K562 (cell line): ENCODE data around the gene ETV3. TPM values are rescaled to one million over a fixed set of nuclear protein-coding genes. Genes with fewer than 3 reads are reported as not detected.

Experiments used
- ESRRA ChIP-seq: fragments of 450-650 bp; IDR thresholded peaks from 2 replicates; pipeline ENCODE4 v1.6.1; 2014; ENCODE audit warnings: low read depth, mild to moderate bottlenecking, moderate library complexity, borderline replicate concordance
- GABPA ChIP-seq: fragments of 200-800 bp; sonication (Bioruptor generic); conservative IDR thresholded peaks from 2 replicates; pipeline ENCODE4 v1.6.1; 2016; ENCODE audit warnings: low read depth, missing genetic modification characterization, missing compliant biosample characterization
- GATA2 ChIP-seq: sonication (generic); formaldehyde crosslinking; IDR thresholded peaks from 2 replicates; pipeline ENCODE4 v1.4.0; 2020; ENCODE audit warnings: mild to moderate bottlenecking, missing genetic modification reagents
- HDAC3 ChIP-seq: fragments of 450-650 bp; IDR thresholded peaks from 2 replicates; pipeline ENCODE4 v1.6.1; 2018; ENCODE audit warnings: borderline replicate concordance, mild to moderate bottlenecking, moderate library complexity; ENCODE audit not compliant: partially characterized antibody
- ID3 ChIP-seq, 2 experiments: fragments of 250-450 bp in 1 of 2; fragments of 450-650 bp in 1 of 2; sonication (Bioruptor Pico) in 1 of 2; IDR thresholded peaks; 2 replicates each; pipeline versions ENCODE4 v1.6.1 to v1.8.0; 2016 to 2021; ENCODE audit warnings: mild to moderate bottlenecking in 2 of 2, moderate library complexity in 2 of 2, missing compliant biosample characterization in 1 of 2, missing genetic modification characterization in 1 of 2
- ILK ChIP-seq: fragments of 450-650 bp; IDR thresholded peaks from 2 replicates; pipeline ENCODE4 v1.6.1; 2016; ENCODE audit warnings: missing genetic modification characterization, low read depth, mild to moderate bottlenecking, missing compliant biosample characterization, moderate library complexity, borderline replicate concordance
- JUND ChIP-seq, 2 experiments: IDR thresholded peaks; 2 replicates in 1 of 2; 3 replicates in 1 of 2; pipeline ENCODE4 v1.6.1; 2011; ENCODE audit warnings: borderline replicate concordance in 2 of 2, low read depth in 2 of 2, low read length in 2 of 2, improper control_type of control experiment in 1 of 2, missing biosample characterization in 1 of 2, missing genetic modification characterization in 1 of 2, missing genetic modification reagents in 1 of 2
- MTA3 ChIP-seq: fragments of 450-650 bp; formaldehyde crosslinking; IDR thresholded peaks from 2 replicates; pipeline ENCODE4 v1.6.1; 2017; ENCODE audit warnings: mild to moderate bottlenecking, borderline replicate concordance
- MYC ChIP-seq, 2 experiments: fragments of 250-450 bp in 1 of 2; sonication (Bioruptor Pico) in 1 of 2; IDR thresholded peaks; 2 replicates each; pipeline versions ENCODE4 v1.5.1 to v1.6.1; 2012 to 2021; ENCODE audit warnings: low read depth in 2 of 2, borderline replicate concordance in 1 of 2, improper control_type of control experiment in 1 of 2, low read length in 1 of 2, mild to moderate bottlenecking in 1 of 2, moderate library complexity in 1 of 2
- NCOA1 ChIP-seq: fragments of 450-650 bp; IDR thresholded peaks from 2 replicates; pipeline ENCODE4 v1.6.1; 2016; ENCODE audit warnings: low read depth
- NR2C1 ChIP-seq, 2 experiments: fragments of 450-650 bp; IDR thresholded peaks; 2 replicates each; pipeline ENCODE4 v1.6.1; 2017; ENCODE audit warnings: mild to moderate bottlenecking in 2 of 2, antibody characterized with exemption in 1 of 2, inconsistent platforms in 1 of 2, missing compliant biosample characterization in 1 of 2, missing genetic modification characterization in 1 of 2
- RAD21 ChIP-seq, 2 experiments: fragments of 250-450 bp in 1 of 2; fragments of 450-650 bp in 1 of 2; sonication (Bioruptor Pico) in 1 of 2; formaldehyde crosslinking in 1 of 2; IDR thresholded peaks in 1 of 2; conservative IDR thresholded peaks in 1 of 2; 2 replicates each; pipeline versions ENCODE4 v1.4.0 to v1.8.0; 2020 to 2022; ENCODE audit warnings: mild to moderate bottlenecking in 2 of 2, moderate library complexity in 1 of 2
- TOE1 ChIP-seq, 2 experiments: fragments of 450-650 bp in 1 of 2; sonication (generic) in 1 of 2; formaldehyde crosslinking in 1 of 2; IDR thresholded peaks; 2 replicates each; pipeline versions ENCODE4 v1.7.1 to v1.8.0; 2016 to 2022; ENCODE audit warnings: borderline replicate concordance in 2 of 2, mild to moderate bottlenecking in 2 of 2, antibody characterized with exemption in 1 of 2, inconsistent platforms in 1 of 2, low read depth in 1 of 2, missing genetic modification reagents in 1 of 2, moderate library complexity in 1 of 2
- ZBTB7A ChIP-seq: IDR thresholded peaks from 2 replicates; pipeline ENCODE4 v1.6.1; 2011; ENCODE audit warnings: low read depth, mild to moderate bottlenecking, low read length, moderate library complexity, borderline replicate concordance; ENCODE audit not compliant: control insufficient read depth
- ZEB2 ChIP-seq: fragments of 450-650 bp; IDR thresholded peaks from 2 replicates; pipeline ENCODE4 v1.6.1; 2016
- ZNF133 ChIP-seq: fragments of 250-450 bp; sonication (Bioruptor Pico); IDR thresholded peaks from 2 replicates; pipeline ENCODE4 v1.4.0; 2020; ENCODE audit warnings: mild to moderate bottlenecking
- ZZZ3 ChIP-seq: fragments of 450-650 bp; IDR thresholded peaks from 2 replicates; pipeline ENCODE4 v1.6.1; 2016; ENCODE audit warnings: antibody characterized with exemption, mild to moderate bottlenecking, moderate library complexity
- polyA plus RNA-seq, 8 experiments: library from polyadenylated mRNA; depleted of rRNA in 4 of 8; stranded (reverse) in 5 of 8; unstranded in 3 of 8; fragments of >200 nt; fragmentation: Nextera tagmentation in 2 of 8; fragmentation: Illumina TruSeq in 1 of 8; extraction: Ambion mirVana in 2 of 8; extraction: Trizol in 1 of 8; gene quantifications; 2 replicates each; pipeline versions ENCODE4 v1.2.1 to v1.2.3, GENCODE V29; 2011 to 2014; ENCODE audit warnings: inconsistent platforms in 1 of 8, missing spikeins in 1 of 8
- total RNA-seq, 7 experiments: library from RNA; depleted of rRNA in 6 of 7; stranded (reverse); fragments of >200 nt in 6 of 7; fragmentation: Illumina TruSeq in 2 of 7; extraction: Trizol in 2 of 7; gene quantifications; 2 replicates each; pipeline versions ENCODE4 v1.2.1 to v1.2.3, GENCODE V29; 2011 to 2021; ENCODE audit warnings: low replicate concordance in 1 of 7
- TF ChIP-seq, protein P1 (sequence below): sonication (generic); formaldehyde crosslinking; IDR thresholded peaks from 2 replicates; pipeline ENCODE4 v1.8.0; 2022; ENCODE audit warnings: mild to moderate bottlenecking, missing genetic modification reagents
- TF ChIP-seq, protein P2 (sequence below): sonication (generic); formaldehyde crosslinking; IDR thresholded peaks from 2 replicates; pipeline ENCODE4 v1.5.0; 2020; ENCODE audit warnings: missing genetic modification reagents
- TF ChIP-seq, protein P3 (sequence below), 2 experiments: fragments of 450-650 bp in 1 of 2; sonication (generic) in 1 of 2; formaldehyde crosslinking in 1 of 2; IDR thresholded peaks in 1 of 2; conservative IDR thresholded peaks in 1 of 2; 2 replicates each; pipeline versions ENCODE4 v1.6.1 to v1.8.1; 2016 to 2023; ENCODE audit warnings: mild to moderate bottlenecking in 2 of 2, moderate library complexity in 2 of 2, inconsistent platforms in 1 of 2, missing genetic modification reagents in 1 of 2

The ETV3 gene
- total and polyA plus RNA-seq, 9 of the 15 experiments (the other 6 are each of a cell fraction or from before 2014, with no cell fraction given) = 3.1 to 16.0 (median 9.0) TPM

DNA sequence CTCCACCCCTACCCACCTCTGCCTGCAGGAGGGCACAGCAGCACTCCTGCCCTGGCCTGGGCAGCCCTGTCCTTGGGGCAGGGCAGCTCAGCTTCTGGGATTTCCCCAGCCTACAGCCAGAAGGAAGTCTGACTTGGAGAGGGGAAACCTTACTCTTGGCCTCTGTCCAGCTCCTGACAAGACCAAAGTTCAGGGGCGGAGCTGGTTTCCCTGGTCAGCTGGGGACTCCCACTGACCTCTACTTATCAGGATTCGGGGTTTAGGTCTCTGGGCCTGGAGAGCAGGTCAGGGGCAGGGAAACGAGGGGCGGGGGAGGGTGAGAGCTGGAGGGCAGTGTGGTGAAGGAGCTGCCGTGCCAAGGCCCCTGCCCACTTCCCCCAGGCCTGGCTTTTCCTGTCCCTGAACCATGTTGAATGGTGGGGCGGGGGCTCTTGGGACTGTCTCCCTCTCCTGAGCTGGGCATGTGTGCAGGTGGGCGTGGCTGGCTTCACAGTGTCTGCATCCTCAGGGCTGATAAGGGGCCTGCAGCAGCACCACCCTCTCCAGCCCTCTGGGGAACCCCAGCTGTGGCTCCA is 16.8 kb upstream of the ETV3 start (continued):
- TF ChIP-seq MYC (IDR thresholded peaks at IDR 0.05; ENCODE audit: low read depth, low read length) (0 out of 2 replicates have a peak, but pooled peaks have one; percentile 23), MYC (CRISPR knock-in tag; IDR thresholded peaks at IDR 0.05; ENCODE audit: borderline replicate concordance, low read depth) (no peak), HDAC3 (no peak), ILK (no peak), JUND (IDR thresholded peaks at IDR 0.05; ENCODE audit: borderline replicate concordance, low read depth, low read length) (0 out of 2 replicates have a peak, but pooled peaks have one; percentile 17), JUND (tag; IDR thresholded peaks at IDR 0.05; ENCODE audit: borderline replicate concordance, low read depth, low read length) (0 out of 3 replicates have a peak, but pooled peaks have one; percentile 51), TOE1 (IDR thresholded peaks at IDR 0.05; ENCODE audit: borderline replicate concordance) (no peak), TOE1 (CRISPR knock-in tag; IDR thresholded peaks at IDR 0.05; ENCODE audit: borderline replicate concordance, low read depth) (no peak), ZEB2 (0 out of 2 replicates have a peak, but pooled peaks have one; percentile 48), MTA3 (peak; percentile 64; the same call in 1 of the 2 replicates), GATA2 (peak; percentile 11; the same call in 1 of the 2 replicates), ESRRA (peak; percentile 81), NCOA1 (no peak), ZNF133 (CRISPR knock-in tag) (no peak), NR2C1 (IDR thresholded peaks at IDR 0.05) (peak; percentile 79), NR2C1 (tag; IDR thresholded peaks at IDR 0.05) (peak; percentile 75), ZBTB7A (peak; percentile 52; the same call in 1 of the 2 replicates), RAD21 (CRISPR knock-in tag; conservative IDR thresholded peaks at IDR 0.05 in 1 of 2, IDR thresholded peaks at IDR 0.05 in 1 of 2) (0 out of 4 replicates have a peak, but pooled peaks of 1 of the 2 experiments have one; percentile 13), ZZZ3 (no peak), ID3 (CRISPR knock-in tag; IDR thresholded peaks at IDR 0.05) (no peak), ID3 (tag; IDR thresholded peaks at IDR 0.05) (0 out of 2 replicates have a peak, but pooled peaks have one; percentile 52), GABPA (tag) (no peak)
- TF ChIP-seq, protein P1, sequence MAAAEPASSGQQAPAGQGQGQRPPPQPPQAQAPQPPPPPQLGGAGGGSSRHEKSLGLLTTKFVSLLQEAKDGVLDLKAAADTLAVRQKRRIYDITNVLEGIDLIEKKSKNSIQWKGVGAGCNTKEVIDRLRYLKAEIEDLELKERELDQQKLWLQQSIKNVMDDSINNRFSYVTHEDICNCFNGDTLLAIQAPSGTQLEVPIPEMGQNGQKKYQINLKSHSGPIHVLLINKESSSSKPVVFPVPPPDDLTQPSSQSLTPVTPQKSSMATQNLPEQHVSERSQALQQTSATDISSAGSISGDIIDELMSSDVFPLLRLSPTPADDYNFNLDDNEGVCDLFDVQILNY (CRISPR knock-in tag) = no peak
- TF ChIP-seq, protein P2, sequence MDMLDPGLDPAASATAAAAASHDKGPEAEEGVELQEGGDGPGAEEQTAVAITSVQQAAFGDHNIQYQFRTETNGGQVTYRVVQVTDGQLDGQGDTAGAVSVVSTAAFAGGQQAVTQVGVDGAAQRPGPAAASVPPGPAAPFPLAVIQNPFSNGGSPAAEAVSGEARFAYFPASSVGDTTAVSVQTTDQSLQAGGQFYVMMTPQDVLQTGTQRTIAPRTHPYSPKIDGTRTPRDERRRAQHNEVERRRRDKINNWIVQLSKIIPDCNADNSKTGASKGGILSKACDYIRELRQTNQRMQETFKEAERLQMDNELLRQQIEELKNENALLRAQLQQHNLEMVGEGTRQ (CRISPR knock-in tag) = no peak
- TF ChIP-seq, protein P3, sequence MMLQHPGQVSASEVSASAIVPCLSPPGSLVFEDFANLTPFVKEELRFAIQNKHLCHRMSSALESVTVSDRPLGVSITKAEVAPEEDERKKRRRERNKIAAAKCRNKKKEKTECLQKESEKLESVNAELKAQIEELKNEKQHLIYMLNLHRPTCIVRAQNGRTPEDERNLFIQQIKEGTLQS (IDR thresholded peaks at IDR 0.05) = no peak
- TF ChIP-seq, protein P3 (CRISPR knock-in tag; conservative IDR thresholded peaks at IDR 0.05) = no peak
